B cell (primary cell): Measurements from ENCODE around the gene ZNF618. TPM values are rescaled to one million over a fixed set of nuclear protein-coding genes. Genes with fewer than 3 reads are reported as not detected.

Source experiments
- ATAC-seq: fragments of 200-7000 bp; cut with Tn5 transposase; one replicate; pipeline ENCODE4 v1.10.0; 2021; ENCODE audit warnings: low read depth, mild to moderate bottlenecking, moderate number of reproducible peaks, moderate library complexity
- CTCF ChIA-PET: fragments of 350-600 bp; sonication (Branson Sonifier 250); formaldehyde crosslinking; loops from one replicate; lab custom pipeline; 2021; ENCODE audit warnings: antibody characterized with exemption, inconsistent platforms; lab: Charles Lee
- POLR2A ChIA-PET: fragments of 350-600 bp; sonication (Branson Sonifier 250); formaldehyde crosslinking; loops from one replicate; lab custom pipeline; 2021; ENCODE audit warnings: antibody characterized with exemption; lab: Charles Lee
- DNase-seq: peaks from one replicate; pipeline ENCODE4 v3.0.0; 2013
- H2AFZ ChIP-seq: 2 replicates; pipeline ENCODE4 v1.6.1; 2012; ENCODE audit warnings: mild to moderate bottlenecking, low read depth, low read length; ENCODE audit not compliant: insufficient read depth, poor library complexity, severe bottlenecking
- H3K27ac ChIP-seq, 2 donors: 1 replicate in 1 of 2; 2 replicates in 1 of 2; pipeline ENCODE4 v1.5.1; 2012 to 2013; ENCODE audit warnings: low read length in 2 of 2, mild to moderate bottlenecking in 2 of 2, moderate library complexity in 1 of 2
- H3K27me3 ChIP-seq, 4 experiments: fragments of 200-600 bp in 1 of 4; sonication (generic) in 1 of 4; replicated peaks in 1 of 4; 1 replicate in 2 of 4; 2 replicates in 2 of 4; pipeline versions ENCODE4 v1.6.1 to v1.7.0; 2013 to 2016; ENCODE audit warnings: low read length in 3 of 4, mild to moderate bottlenecking in 2 of 4, mixed read lengths in 1 of 4, moderate library complexity in 1 of 4; ENCODE audit not compliant: insufficient read depth in 4 of 4, control insufficient read depth in 3 of 4; ENCODE audit errors: control extremely low read depth in 1 of 4
- H3K36me3 ChIP-seq, 2 experiments: replicated peaks in 1 of 2; 1 replicate in 1 of 2; 2 replicates in 1 of 2; pipeline versions ENCODE4 v1.6.1 to v1.7.1; 2013; ENCODE audit warnings: low read length in 1 of 2; ENCODE audit not compliant: insufficient read depth in 2 of 2, control insufficient read depth in 1 of 2; ENCODE audit errors: control extremely low read depth in 1 of 2, extremely low read depth in 1 of 2
- H3K4me1 ChIP-seq, 2 donors: fragments of 200-600 bp in 1 of 2; sonication (generic) in 1 of 2; 1 replicate in 1 of 2; 2 replicates in 1 of 2; pipeline versions ENCODE4 v1.5.1 to v1.6.1; 2013 to 2017; ENCODE audit warnings: low read length in 2 of 2; ENCODE audit not compliant: control insufficient read depth in 2 of 2, insufficient read depth in 2 of 2
- H3K4me2 ChIP-seq: replicated peaks from 2 replicates; pipeline ENCODE3; 2012; ENCODE audit warnings: mild to moderate bottlenecking, low read depth, low read length; ENCODE audit not compliant: poor library complexity, severe bottlenecking
- H3K4me3 ChIP-seq, 5 experiments: fragments of 200-600 bp in 1 of 5; sonication (generic) in 1 of 5; 1 replicate in 3 of 5; 2 replicates in 2 of 5; pipeline versions ENCODE4 v1.5.1 to v1.7.0; 2011 to 2016; ENCODE audit warnings: low read length in 4 of 5, mild to moderate bottlenecking in 4 of 5, low read depth in 2 of 5, control low read depth in 1 of 5, moderate library complexity in 1 of 5; ENCODE audit not compliant: insufficient read depth in 1 of 5; ENCODE audit errors: control extremely low read depth in 1 of 5, extremely low read depth in 1 of 5
- H3K79me2 ChIP-seq: fragments of 200-600 bp; sonication (generic); one replicate; pipeline ENCODE4 v1.6.0; 2016; ENCODE audit warnings: low read length; ENCODE audit not compliant: control insufficient read depth, insufficient read depth
- H3K9ac ChIP-seq: fragments of 200-600 bp; sonication (generic); 2 replicates; pipeline ENCODE4 v1.6.1; 2017; ENCODE audit warnings: mild to moderate bottlenecking, low read length, moderate library complexity
- H3K9me3 ChIP-seq, 3 donors: one replicate each; pipeline versions ENCODE4 v1.6.1 to v1.7.1; 2013; ENCODE audit warnings: low read length in 2 of 3; ENCODE audit not compliant: control insufficient read depth in 2 of 3, insufficient read depth in 1 of 3; ENCODE audit errors: control extremely low read depth in 1 of 3
- H4K20me1 ChIP-seq: 2 replicates; pipeline ENCODE4 v1.6.0; 2012; ENCODE audit warnings: mild to moderate bottlenecking, low read length; ENCODE audit not compliant: insufficient read depth, control insufficient read depth, poor library complexity, severe bottlenecking
- H3K27ac Mint-ChIP-seq: one replicate; pipeline ENCODE4 v1.8.0; 2021; ENCODE audit warnings: mixed read lengths
- H3K27me3 Mint-ChIP-seq: one replicate; pipeline ENCODE4 v1.8.0; 2021; ENCODE audit warnings: mixed read lengths
- H3K4me1 Mint-ChIP-seq: one replicate; pipeline ENCODE4 v1.8.0; 2021; ENCODE audit warnings: mixed read lengths
- H3K4me3 Mint-ChIP-seq: one replicate; pipeline ENCODE4 v1.8.0; 2021; ENCODE audit warnings: mixed read lengths
- H3K9me3 Mint-ChIP-seq: one replicate; pipeline ENCODE4 v1.8.0; 2022; ENCODE audit warnings: mixed read lengths; ENCODE audit not compliant: insufficient read depth
- EZH2 ChIP-seq: IDR thresholded peaks from 2 replicates; pipeline ENCODE4 v1.6.1; 2012; ENCODE audit warnings: borderline replicate concordance, low read depth, mild to moderate bottlenecking, moderate library complexity, low read length; ENCODE audit not compliant: insufficient read depth, poor library complexity, severe bottlenecking
- WGBS: methylation state at CpG from one replicate; pipeline ENCODE4 v1.1.5; 2013; ENCODE audit warnings: missing lambda C conversion rate; ENCODE audit not compliant: insufficient coverage; 5-methylcytosine and 5-hydroxymethylcytosine counted together
- intact Hi-C: fragments of 100-400 bp; cut with micrococcal nuclease; formaldehyde crosslinking; loops from one replicate; pipeline ENCODE4 v1.10.0; 2022
- polyA plus RNA-seq: library from polyadenylated mRNA; depleted of rRNA; stranded (reverse); fragments of >200 nt; gene quantifications from 2 replicates; pipeline ENCODE4 v1.2.3, GENCODE V29; 2012
- total RNA-seq, 2 donors: library from RNA; stranded (reverse); fragments of 120-200 nt in 1 of 2; gene quantifications; 1 replicate in 1 of 2; 2 replicates in 1 of 2; pipeline versions ENCODE4 v1.2.3 to v1.2.4, GENCODE V29; 2013 to 2022
- TF ChIP-seq, protein P1 (sequence below): fragments of 200-600 bp; IDR thresholded peaks from one replicate; pipeline ENCODE4 v1.8.0; 2022; ENCODE audit warnings: antibody characterized with exemption, mild to moderate bottlenecking

ZNF618 gene
- total and polyA plus RNA-seq, 2 donors (not counting 1 experiment from before 2014, with no cell fraction given), result 1.4 to 2.5 TPM

DNA sequence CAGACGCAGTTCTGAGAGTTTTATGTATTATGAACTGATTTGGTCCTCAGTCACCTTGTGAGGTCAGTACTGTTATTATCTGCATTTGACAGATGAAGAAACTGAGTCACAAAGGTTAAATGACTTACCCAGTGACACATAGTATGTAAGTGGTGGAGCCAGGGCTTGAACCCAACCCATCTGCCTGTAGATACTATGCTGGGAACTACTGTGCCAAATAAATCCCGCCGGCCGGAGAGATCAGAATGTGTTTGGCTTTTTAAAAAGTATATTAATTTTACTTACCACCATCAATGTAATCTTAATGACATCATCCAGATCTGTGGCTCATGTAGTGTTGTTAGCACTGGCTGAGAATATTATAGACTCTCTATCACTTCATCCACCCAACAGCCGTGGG lies 80.8 kb downstream of the ZNF618 start:
- Histone ChIP-seq H2AFZ (no peak overlapping the region), H3K9ac (no peak overlapping the region), H3K27ac (no peak overlapping the region), H3K27me3 (no peaks in the 10 kb centered on the region), H3K79me2 (no peaks in the 10 kb centered on the region), H3K36me3 (no peaks in the 10 kb centered on the region), H3K4me3 (no peak overlapping the region), H3K9me3 (no peaks in the 10 kb centered on the region), H4K20me1 (no peaks in the 10 kb centered on the region), H3K4me2 (no peak overlapping the region), H3K4me1 (no peaks in the 10 kb centered on the region)
- ChIA-PET CTCF (no interaction called here), POLR2A (no interaction called here)
- intact Hi-C loops, result no loop called here
- Mint-ChIP-seq H3K9me3 (no peaks in the 10 kb centered on the region), H3K27me3 (peaks cover 5% of the 10 kb centered on the region), H3K27ac (no peak overlapping the region), H3K4me3 (no peak overlapping the region), H3K4me1 (no peaks in the 10 kb centered on the region)
- no peak for TF ChIP-seq EZH2
- TF ChIP-seq, protein P1, sequence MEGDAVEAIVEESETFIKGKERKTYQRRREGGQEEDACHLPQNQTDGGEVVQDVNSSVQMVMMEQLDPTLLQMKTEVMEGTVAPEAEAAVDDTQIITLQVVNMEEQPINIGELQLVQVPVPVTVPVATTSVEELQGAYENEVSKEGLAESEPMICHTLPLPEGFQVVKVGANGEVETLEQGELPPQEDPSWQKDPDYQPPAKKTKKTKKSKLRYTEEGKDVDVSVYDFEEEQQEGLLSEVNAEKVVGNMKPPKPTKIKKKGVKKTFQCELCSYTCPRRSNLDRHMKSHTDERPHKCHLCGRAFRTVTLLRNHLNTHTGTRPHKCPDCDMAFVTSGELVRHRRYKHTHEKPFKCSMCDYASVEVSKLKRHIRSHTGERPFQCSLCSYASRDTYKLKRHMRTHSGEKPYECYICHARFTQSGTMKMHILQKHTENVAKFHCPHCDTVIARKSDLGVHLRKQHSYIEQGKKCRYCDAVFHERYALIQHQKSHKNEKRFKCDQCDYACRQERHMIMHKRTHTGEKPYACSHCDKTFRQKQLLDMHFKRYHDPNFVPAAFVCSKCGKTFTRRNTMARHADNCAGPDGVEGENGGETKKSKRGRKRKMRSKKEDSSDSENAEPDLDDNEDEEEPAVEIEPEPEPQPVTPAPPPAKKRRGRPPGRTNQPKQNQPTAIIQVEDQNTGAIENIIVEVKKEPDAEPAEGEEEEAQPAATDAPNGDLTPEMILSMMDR, result no peak
- ATAC-seq (no peak), DNase-seq (no peak)
- WGBS, result no CpG with 5 or more reads among the region's 5 CpGs

DNA sequence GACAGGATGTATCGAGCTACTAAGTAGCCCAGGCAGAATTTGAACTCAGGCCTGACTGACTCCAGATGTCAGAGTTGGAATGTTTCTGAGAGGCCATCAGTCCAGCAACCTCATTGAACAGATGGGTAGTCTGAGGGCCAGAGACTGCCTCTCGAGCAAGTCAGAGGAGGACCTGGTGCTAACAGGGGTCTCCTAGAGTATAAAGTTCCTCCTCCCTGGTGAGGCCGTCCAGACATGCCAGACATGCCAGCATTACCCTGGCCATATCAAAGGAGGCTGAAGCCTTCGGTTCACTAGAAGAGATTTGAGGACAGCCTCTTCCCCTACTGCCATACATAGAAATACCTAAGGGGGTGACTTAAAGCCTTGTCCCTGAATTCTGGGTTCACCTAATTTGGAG lies 81.2 kb downstream of the ZNF618 start:
- Histone ChIP-seq H3K79me2 (no peaks in the 10 kb centered on the region), H3K27ac (no peak overlapping the region), H3K4me2 (no peak overlapping the region), H2AFZ (no peak overlapping the region), H4K20me1 (no peaks in the 10 kb centered on the region), H3K4me3 (no peak overlapping the region), H3K4me1 (no peaks in the 10 kb centered on the region), H3K36me3 (no peaks in the 10 kb centered on the region), H3K9me3 (no peaks in the 10 kb centered on the region), H3K9ac (no peak overlapping the region), H3K27me3 (no peaks in the 10 kb centered on the region)
- H3K27me3 Mint-ChIP-seq, result peaks cover 5% of the 10 kb centered on the region
- no peak for TF ChIP-seq EZH2
- TF ChIP-seq, protein P1, result no peak
- intact Hi-C loops, result no loop called here
- CTCF ChIA-PET, result no interaction called here
- no peak for ATAC-seq
- POLR2A ChIA-PET, result no interaction called here
- no peak overlapping the region for H3K27ac Mint-ChIP-seq
- 84% methylated on average over 2 of the region's 4 CpGs for WGBS
- H3K9me3 Mint-ChIP-seq, result no peaks in the 10 kb centered on the region
- no peaks in the 10 kb centered on the region for H3K4me1 Mint-ChIP-seq
- H3K4me3 Mint-ChIP-seq, result no peak overlapping the region
- no peak for DNase-seq
